Thymus (tissue), 11 donors: Measurements from ENCODE around the gene MPZL1. TPM values are rescaled to one million over a fixed set of nuclear protein-coding genes. Genes with fewer than 3 reads are reported as not detected.
"Not testable (repeated sequence)": the region's sequence is repeated elsewhere in the genome, so short reads cannot be mapped to it uniquely, and the experiment has no call there.

Experiments
- DNase-seq, 9 donors: peaks; one replicate each; pipeline ENCODE4 v3.0.0-alpha.2; 2013; ENCODE audit warnings: low spot score in 9 of 9, low read depth in 6 of 9, missing footprints in 1 of 9
- H3K27ac ChIP-seq, 2 donors: one replicate each; pipeline ENCODE4 v1.5.1; 2013; ENCODE audit warnings: control low read depth in 1 of 2, low read depth in 1 of 2, low read length in 1 of 2, mild to moderate bottlenecking in 1 of 2, moderate library complexity in 1 of 2
- H3K27me3 ChIP-seq, 2 donors: one replicate each; pipeline ENCODE4 v1.5.1; 2013; ENCODE audit warnings: low read length in 1 of 2; ENCODE audit not compliant: control insufficient read depth in 2 of 2, insufficient read depth in 1 of 2
- H3K36me3 ChIP-seq, 2 donors: one replicate each; pipeline ENCODE4 v1.5.1; 2013; ENCODE audit warnings: low read length in 1 of 2, mild to moderate bottlenecking in 1 of 2, moderate library complexity in 1 of 2; ENCODE audit not compliant: control insufficient read depth in 2 of 2, insufficient read depth in 2 of 2
- H3K4me1 ChIP-seq, 2 donors: one replicate each; pipeline ENCODE4 v1.5.1; 2013; ENCODE audit warnings: low read length in 2 of 2; ENCODE audit not compliant: control insufficient read depth in 2 of 2, insufficient read depth in 2 of 2
- H3K4me3 ChIP-seq, 2 donors: one replicate each; pipeline ENCODE4 v1.5.1; 2013; ENCODE audit warnings: low read length in 2 of 2, control low read depth in 1 of 2, mild to moderate bottlenecking in 1 of 2
- H3K9me3 ChIP-seq, 2 donors: one replicate each; pipeline ENCODE4 v1.5.1; 2013; ENCODE audit warnings: low read length in 1 of 2, mild to moderate bottlenecking in 1 of 2; ENCODE audit not compliant: control insufficient read depth in 2 of 2, insufficient read depth in 1 of 2
- WGBS: extraction: QIAGEN DNeasy Blood & Tissue Kit; methylation state at CpG from one replicate; pipeline ENCODE4 v1.1.7; 2013; 5-methylcytosine and 5-hydroxymethylcytosine counted together
- polyA plus RNA-seq: library from polyadenylated mRNA; stranded (reverse); fragments of 200-250 nt; gene quantifications from one replicate; pipeline ENCODE4 v1.2.3, GENCODE V29; 2013
- total RNA-seq: library from RNA; stranded (reverse); fragments of 120-200 nt; gene quantifications from one replicate; pipeline ENCODE4 v1.2.4, GENCODE V29; 2013
- donor health status: healthy.

Gene MPZL1
- total and polyA plus RNA-seq, 2 donors = 23.4 to 26.0 TPM

DNA sequence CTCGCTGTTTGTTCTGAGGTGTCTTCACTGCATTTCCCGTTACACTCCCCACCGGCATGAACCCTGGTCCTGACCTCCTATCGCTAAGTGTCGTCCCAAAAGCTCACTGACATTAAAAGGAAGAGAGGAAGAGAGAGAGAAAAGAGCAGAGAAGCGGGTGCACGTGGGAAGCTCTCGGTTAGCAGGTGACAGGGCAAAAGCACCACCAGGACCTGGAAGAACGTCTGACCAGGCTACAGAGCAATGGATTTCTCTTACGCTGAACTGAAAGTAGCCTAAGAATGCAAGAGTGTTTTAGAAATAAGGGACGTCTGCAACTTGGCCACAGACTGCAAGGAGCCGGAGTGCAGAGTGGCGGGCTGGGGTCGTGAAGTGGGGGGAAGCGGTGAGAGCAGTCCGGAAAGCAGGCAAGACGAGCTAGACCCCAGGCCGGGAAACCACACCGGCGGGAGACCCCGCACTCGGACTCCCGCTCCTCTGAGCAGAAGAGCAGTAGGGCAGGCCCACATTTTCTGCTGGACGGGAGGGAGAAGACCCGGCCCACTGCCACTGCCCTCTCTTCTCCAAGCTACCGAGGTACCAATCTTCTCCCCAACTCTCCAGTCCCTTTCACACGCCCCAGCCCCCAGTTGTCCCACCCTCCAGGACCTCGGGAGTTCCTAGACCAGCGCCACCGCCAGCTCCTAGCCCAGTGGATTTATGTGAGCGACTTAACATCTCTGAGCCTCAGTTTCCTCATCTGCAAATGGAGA is 8.3 kb upstream of the MPZL1 start:
- Histone ChIP-seq H3K27ac (peak overlapping the region in 1 of 2 donors; percentile 65), H3K4me3 (peak overlapping the region; percentile 76 to 95), H3K4me1 (peaks cover 6 to 17% of the 10 kb centered on the region in 2 donors), H3K27me3 (peaks cover 0 to 14% of the 10 kb centered on the region in 2 donors), H3K36me3 (no peaks in the 10 kb centered on the region), H3K9me3 (no peaks in the 10 kb centered on the region)
- WGBS = 3% methylated on average over 31 of the region's 31 CpGs
- peak in 5 of 9 donors; percentile 16 to 58 (median 26) for DNase-seq

DNA sequence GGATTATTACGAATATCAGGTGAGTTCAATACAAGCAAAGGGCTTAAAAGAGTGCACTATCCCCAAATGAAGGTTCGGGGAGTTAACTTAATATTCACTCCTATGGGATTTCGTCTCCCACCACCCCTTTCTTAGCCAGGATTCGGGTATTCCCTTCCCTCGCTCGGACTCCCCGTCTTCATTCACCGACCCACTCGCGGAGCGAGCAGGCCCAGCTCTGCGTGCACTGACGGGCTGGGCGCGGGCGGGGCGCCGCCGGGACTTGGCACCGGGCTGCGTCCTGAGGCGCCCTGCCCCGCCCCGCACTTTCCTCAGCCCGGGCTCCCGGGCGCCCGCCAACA is 7.7 kb upstream of the MPZL1 start:
- under 1% methylated on average over 28 of the region's 28 CpGs for WGBS
- Histone ChIP-seq H3K36me3 (no peaks in the 10 kb centered on the region), H3K4me1 (peaks cover 6 to 17% of the 10 kb centered on the region in 2 donors), H3K27ac (peak overlapping the region in 1 of 2 donors; percentile 86), H3K4me3 (peak overlapping the region; percentile 76 to 95), H3K9me3 (no peaks in the 10 kb centered on the region), H3K27me3 (peaks cover 0 to 14% of the 10 kb centered on the region in 2 donors)
- no peak for DNase-seq

DNA sequence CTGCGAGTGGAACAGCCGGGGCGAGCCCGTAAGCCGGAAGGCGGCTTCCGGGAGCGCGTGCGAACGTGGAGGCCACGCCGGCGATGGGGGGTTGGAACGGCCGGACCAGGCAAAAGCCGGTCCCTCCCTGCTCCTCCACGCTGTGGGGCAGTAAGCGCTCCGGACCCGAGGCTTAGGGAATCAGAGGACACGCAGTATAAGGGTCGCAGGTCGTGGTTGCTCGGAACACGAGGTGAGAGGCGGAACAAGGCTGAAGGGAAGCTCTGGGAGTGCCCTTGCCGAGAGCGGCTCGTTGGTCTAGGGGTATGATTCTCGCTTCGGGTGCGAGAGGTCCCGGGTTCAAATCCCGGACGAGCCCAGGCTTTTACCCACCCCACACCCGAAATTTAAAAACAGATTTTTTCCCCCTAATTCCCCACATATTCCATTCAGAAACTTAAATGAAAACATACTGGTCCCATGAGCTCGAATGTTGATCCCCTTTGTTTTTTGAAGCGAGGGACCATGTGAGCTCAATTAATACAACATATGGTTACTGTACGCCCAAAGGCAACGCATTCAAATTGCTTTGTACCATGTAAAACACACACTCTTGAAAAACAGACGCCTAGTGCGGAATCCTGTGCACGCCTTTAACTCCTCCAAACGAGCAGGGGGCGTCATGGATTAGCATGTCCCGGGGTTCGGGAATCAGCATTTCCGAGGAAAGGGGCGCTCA is 7.2 kb upstream of the MPZL1 start:
- H3K27ac ChIP-seq = peak overlapping the region; percentile 83 to 86
- peak; percentile 64 to 93 (median 79) for DNase-seq
- H3K27me3 ChIP-seq = peaks cover 0 to 14% of the 10 kb centered on the region in 2 donors
- H3K4me3 ChIP-seq = peak overlapping the region; percentile 76 to 95
- H3K36me3 ChIP-seq = no peaks in the 10 kb centered on the region
- WGBS = under 1% methylated on average over 50 of the region's 50 CpGs
- H3K4me1 ChIP-seq = peaks cover 6 to 22% of the 10 kb centered on the region in 2 donors
- H3K9me3 ChIP-seq = no peaks in the 10 kb centered on the region

DNA sequence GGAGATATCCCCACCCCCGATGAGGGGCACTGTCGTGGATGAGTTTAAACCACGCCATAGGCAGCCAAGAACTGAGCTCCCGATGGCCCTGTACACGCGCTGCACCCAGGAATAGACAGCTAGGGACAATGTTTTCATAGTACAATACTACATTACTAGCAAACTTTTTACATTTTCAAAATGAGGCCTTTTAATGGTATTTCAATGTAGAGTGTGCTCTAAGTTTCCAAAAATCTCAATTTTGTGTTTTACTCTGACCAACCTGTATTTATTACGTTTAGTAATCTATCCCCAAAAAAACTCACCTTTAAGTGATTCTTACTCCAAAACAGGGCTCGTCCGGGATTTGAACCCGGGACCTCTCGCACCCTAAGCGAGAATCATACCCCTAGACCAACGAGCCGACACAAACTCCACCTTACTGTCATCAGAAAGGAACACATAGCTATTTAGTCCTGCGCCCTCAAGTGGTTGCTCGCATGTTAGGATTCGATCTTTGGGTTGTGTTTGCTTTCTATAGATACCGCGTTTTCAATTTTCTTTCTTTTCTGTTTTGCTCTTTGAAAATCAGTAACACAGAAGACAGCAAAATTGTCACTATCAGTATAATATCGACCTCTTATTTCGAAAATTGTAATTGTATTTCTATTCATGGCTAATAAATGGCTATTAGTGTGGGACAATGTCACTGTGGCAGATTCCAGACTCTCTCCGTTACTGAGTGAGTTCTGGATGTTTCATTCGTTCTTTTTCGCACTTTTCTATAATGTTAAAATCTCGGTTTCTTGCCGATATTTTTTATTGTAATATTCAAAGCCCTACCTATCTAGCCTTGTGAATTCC is 6.4 kb upstream of the MPZL1 start:
- Histone ChIP-seq H3K4me3 (peak overlapping the region; percentile 76 to 95), H3K27me3 (peaks cover 0 to 14% of the 10 kb centered on the region in 2 donors), H3K9me3 (no peaks in the 10 kb centered on the region), H3K36me3 (no peaks in the 10 kb centered on the region), H3K27ac (peak overlapping the region; percentile 54 to 83), H3K4me1 (peaks cover 6 to 27% of the 10 kb centered on the region in 2 donors)
- DNase-seq = peak; percentile 73 to 96 (median 93)
- WGBS = under 1% methylated on average over 26 of the region's 26 CpGs

DNA sequence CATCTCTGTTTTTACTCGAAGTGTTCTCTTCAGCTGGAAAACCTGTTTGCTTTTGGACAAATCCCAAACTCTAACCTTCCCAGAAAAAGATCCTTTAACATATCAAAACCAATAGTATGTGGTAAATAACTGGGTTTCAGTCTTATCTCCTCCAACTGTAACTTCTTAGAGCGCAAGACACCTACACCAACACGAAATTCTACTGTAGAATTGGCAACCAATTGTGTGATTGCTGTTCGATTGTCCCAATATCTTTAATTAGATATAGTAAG is 5.8 kb upstream of the MPZL1 start:
- Histone ChIP-seq H3K27me3 (peaks cover 0 to 14% of the 10 kb centered on the region in 2 donors), H3K27ac (peak overlapping the region in 1 of 2 donors; percentile 63), H3K9me3 (no peaks in the 10 kb centered on the region), H3K36me3 (no peaks in the 10 kb centered on the region), H3K4me1 (peaks cover 6 to 28% of the 10 kb centered on the region in 2 donors), H3K4me3 (peak overlapping the region; percentile 62 to 76)
- under 1% methylated on average over 4 of the region's 4 CpGs for WGBS
- DNase-seq = peak in 1 of 9 donors; percentile 43

DNA sequence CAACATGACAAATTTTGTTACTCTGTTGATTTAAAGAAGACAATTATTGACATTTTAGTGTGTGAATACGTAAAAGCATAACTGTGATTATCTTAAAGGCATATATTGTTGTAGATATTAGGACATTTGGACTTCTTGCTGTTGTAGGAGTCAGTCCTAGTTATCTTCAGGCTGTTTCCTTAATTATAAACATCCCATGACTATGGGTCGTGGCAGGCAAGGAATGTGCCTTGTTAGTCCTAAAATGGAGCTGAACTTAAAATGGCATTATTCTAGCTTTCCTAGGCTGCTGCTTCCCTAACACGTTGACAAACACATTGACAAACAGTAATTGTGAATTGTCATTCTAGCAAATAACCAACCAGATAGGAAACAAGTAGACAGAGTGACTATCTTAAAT is 4.4 kb upstream of the MPZL1 start:
- Histone ChIP-seq H3K27ac (no peak overlapping the region), H3K4me1 (peaks cover 6 to 35% of the 10 kb centered on the region in 2 donors), H3K36me3 (no peaks in the 10 kb centered on the region), H3K4me3 (no peak overlapping the region), H3K9me3 (no peaks in the 10 kb centered on the region), H3K27me3 (peaks cover 0 to 14% of the 10 kb centered on the region in 2 donors)
- 98% methylated on average over 3 of the region's 3 CpGs for WGBS
- no peak for DNase-seq

DNA sequence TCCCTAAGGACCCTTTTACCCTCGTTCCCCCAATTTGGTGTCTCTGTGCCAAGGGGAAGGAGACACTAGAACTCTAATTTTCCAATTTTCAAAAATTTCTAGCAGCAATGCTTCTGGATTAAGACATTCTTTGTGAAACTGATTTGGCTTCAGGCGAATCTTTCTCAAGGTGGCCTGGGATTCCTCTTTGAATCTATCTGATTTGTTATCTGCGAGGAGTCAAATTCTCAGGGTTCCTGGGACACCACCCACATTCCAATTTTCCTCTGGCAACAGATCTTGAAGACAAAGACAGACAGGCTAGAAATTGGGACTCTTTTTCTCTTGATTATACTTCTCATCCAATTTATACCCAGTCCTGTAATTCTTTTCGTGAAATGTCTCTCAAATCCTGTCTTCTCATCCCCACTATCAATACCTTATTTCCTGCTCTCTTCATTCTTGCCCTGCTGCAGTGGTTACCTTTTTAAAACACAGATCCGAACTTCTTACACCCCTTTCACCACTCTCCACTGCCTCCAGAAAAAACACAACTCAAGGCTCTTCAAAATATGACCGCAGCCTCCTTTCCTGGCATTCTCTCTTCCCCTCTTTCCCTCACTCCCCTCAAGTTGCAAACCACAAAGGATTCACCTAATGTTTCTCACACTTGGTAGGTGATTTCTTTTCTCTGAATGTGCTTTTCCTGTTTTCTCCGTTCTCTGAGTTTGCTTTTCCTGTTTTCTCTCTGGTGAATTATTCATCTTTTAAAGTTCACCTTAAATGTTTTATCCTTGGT is 2.7 kb upstream of the MPZL1 start:
- Histone ChIP-seq H3K4me1 (peaks cover 10 to 36% of the 10 kb centered on the region in 2 donors), H3K27ac (no peak overlapping the region), H3K36me3 (no peaks in the 10 kb centered on the region), H3K27me3 (peaks cover 0 to 3% of the 10 kb centered on the region in 2 donors), H3K4me3 (no peak overlapping the region), H3K9me3 (no peaks in the 10 kb centered on the region)
- DNase-seq = no peak
- WGBS = 77% methylated on average over 7 of the region's 7 CpGs

DNA sequence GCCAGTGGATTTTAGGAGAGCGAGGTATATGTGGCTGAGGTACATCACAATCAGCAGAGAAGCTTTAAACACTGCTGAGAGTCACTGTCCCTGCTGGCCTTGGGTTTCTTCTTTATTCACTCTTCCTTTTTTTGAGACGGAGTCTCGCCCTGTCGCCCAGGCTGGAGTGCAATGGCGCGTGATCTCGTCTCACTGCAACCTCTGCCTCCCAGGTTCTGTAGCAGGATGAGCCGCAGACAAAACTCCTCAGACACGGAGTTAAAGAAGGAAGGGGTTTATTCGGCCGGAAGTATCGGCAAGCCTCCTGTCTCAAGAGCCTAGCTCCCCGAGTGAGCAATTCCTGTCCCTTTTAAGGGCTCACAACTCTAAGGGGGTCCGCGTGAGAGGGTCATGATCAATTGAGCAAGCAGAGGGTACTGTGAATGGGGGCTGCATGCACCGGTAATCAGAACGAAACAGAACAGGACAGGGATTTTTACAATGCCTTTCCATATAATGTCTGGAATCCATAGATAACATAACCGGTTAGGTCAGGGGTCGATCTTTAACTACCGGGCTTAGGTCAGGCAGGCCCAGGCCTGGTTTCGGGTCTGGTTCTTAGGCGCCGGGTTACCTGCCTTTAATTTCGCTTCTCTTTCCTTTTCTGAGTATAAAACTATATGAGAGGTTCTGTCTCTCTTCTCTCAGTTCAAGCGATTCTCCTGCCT is 1.9 kb upstream of the MPZL1 start:
- peaks cover 8 to 35% of the 10 kb centered on the region in 2 donors for H3K4me1 ChIP-seq
- H3K27me3 ChIP-seq, H3K9me3 ChIP-seq, H3K27ac ChIP-seq, DNase-seq, H3K36me3 ChIP-seq, H3K4me3 ChIP-seq: not testable (repeated sequence)
- 89% methylated on average over 25 of the region's 25 CpGs for WGBS
